ENCODE results near the gene EZH2. TPM values are rescaled to one million over a fixed set of nuclear protein-coding genes. Genes with fewer than 3 reads are reported as not detected.

Gene EZH2
- total RNA-seq, 1 experiment from 2014 or later, result 35.4 TPM

- TF ChIP-seq NFATC4 (CRISPR knock-in tag; IDR thresholded peaks at IDR 0.05), result no peak
Observed at GRCh38 chr7:148761499-148762278, 122.4 kb downstream of the EZH2 start (continued).

Other genes starting within 250 kb of the EZH2 start
- 50.5 to 54.1 TPM (median 53.3 TPM) in 3 replicates for gene CUL1, start 185.4 kb downstream of the EZH2 start, total RNA-seq (2021)
- gene PDIA4, start 144.2 kb upstream of the EZH2 start, total RNA-seq (2021), result 286 to 341 TPM (median 289 TPM) in 3 replicates
- gene ZNF786, start 206.4 kb upstream of the EZH2 start, total RNA-seq (2021), result 11.4 to 13.0 TPM (median 11.8 TPM) in 3 replicates
- gene ZNF425, start 242.0 kb upstream of the EZH2 start, total RNA-seq (2021), result 3.8 to 5.8 TPM (median 4.9 TPM) in 3 replicates